Adrenal gland (tissue), 5 donors: ENCODE measurements around the gene TSPAN3.

Experiments
- CTCF ChIP-seq, 6 experiments: fragments of 450-650 bp in 4 of 6; fragments of 200-600 bp in 2 of 6; sonication (generic) in 1 of 6; IDR thresholded peaks; 1 replicate in 5 of 6; 2 replicates in 1 of 6; pipeline versions ENCODE4 v1.5.1 to v1.8.0; 2016 to 2021; ENCODE audit warnings: antibody characterized with exemption in 6 of 6, mild to moderate bottlenecking in 2 of 6, moderate library complexity in 1 of 6
- POLR2A ChIP-seq, 2 donors: fragments of 450-650 bp; IDR thresholded peaks; one replicate each; pipeline ENCODE4 v1.6.1; 2017; ENCODE audit warnings: antibody characterized with exemption in 2 of 2, mild to moderate bottlenecking in 2 of 2, moderate library complexity in 1 of 2
- donor health status: DM: no; HTN: no; CAD: no.

- no peak for TF ChIP-seq CTCF (IDR thresholded peaks at IDR 0.05)
- TF ChIP-seq POLR2A (IDR thresholded peaks at IDR 0.05): no peak
Observed at GRCh38 chr15:77115179-77115578, 44.3 kb upstream of the TSPAN3 start.
